UCSD-AML1 (cell line): Measurements from ENCODE around the gene ARL5C.
A peak's percentile ranks its signal among the peaks of the same experiment; 100 is the strongest.
"Not testable (repeated sequence)": the region's sequence is repeated elsewhere in the genome, so short reads cannot be mapped to it uniquely, and the experiment has no call there.

Source experiments
- DNase-seq: peaks from one replicate; lab custom pipeline; 2025; ENCODE audit not compliant: unreplicated experiment; lab: John Stamatoyannopoulos, UW

The ARL5C gene

GRCh38 chr17:39168503-39168902, 2.5 kb upstream of the ARL5C start:
- DNase-seq, result not testable (repeated sequence)

GRCh38 chr17:39167476-39167875, 1.5 kb upstream of the ARL5C start:
- peak; percentile 80 for DNase-seq

GRCh38 chr17:39166437-39167335, 725 bp upstream of the ARL5C start:
- DNase-seq, result peak; percentile 41

GRCh38 chr17:39165178-39165840, 652 bp downstream of the ARL5C start:
- no peak for DNase-seq

- peak; percentile 73 for DNase-seq
Measured at GRCh38 chr17:39164675-39165143, 1.3 kb downstream of the ARL5C start.

GRCh38 chr17:39161962-39162361, 4.0 kb downstream of the ARL5C start:
- DNase-seq, result no peak

- no peak for DNase-seq
Measured at GRCh38 chr17:39158623-39159022, 7.3 kb downstream of the ARL5C start.

- no peak for DNase-seq
Measured at GRCh38 chr17:39156491-39156890, 9.5 kb downstream of the ARL5C start.

GRCh38 chr17:39155654-39156053, 10.3 kb downstream of the ARL5C start:
- no peak for DNase-seq

GRCh38 chr17:39153599-39154051, 12.3 kb downstream of the ARL5C start:
- peak; percentile 92 for DNase-seq

GRCh38 chr17:39151943-39152818, 13.8 kb downstream of the ARL5C start:
- no peak for DNase-seq

- DNase-seq, result no peak
Measured at GRCh38 chr17:39151150-39151942, 14.6 kb downstream of the ARL5C start, which contains the start of gene PLXDC1. PLXDC1 (minus strand) TSS chr17:39151637; CDS start chr17:39151437, 200 bp downstream.

- no peak for DNase-seq
Measured at GRCh38 chr17:39150795-39151149, 15.2 kb downstream of the ARL5C start.

GRCh38 chr17:39150104-39150634, 15.8 kb downstream of the ARL5C start:
- no peak for DNase-seq

- no peak for DNase-seq
Measured at GRCh38 chr17:39147221-39148185, 18.5 kb downstream of the ARL5C start.

GRCh38 chr17:39146273-39146672, 19.7 kb downstream of the ARL5C start:
- DNase-seq, result no peak

GRCh38 chr17:39145143-39145542, 20.8 kb downstream of the ARL5C start:
- DNase-seq, result no peak

- no peak for DNase-seq
Measured at GRCh38 chr17:39144416-39144840, 21.5 kb downstream of the ARL5C start.
